Thoracic aorta (tissue), 2 donors: ENCODE measurements around the gene ZNF860. TPM values are rescaled to one million over a fixed set of nuclear protein-coding genes. Genes with fewer than 3 reads are reported as not detected.
"Not testable (repeated sequence)": the region's sequence is repeated elsewhere in the genome, so short reads cannot be mapped to it uniquely, and the experiment has no call there.

ENCODE experiments used
- ATAC-seq: fragments of 150-250 bp; one replicate; pipeline ENCODE4 v1.8.0; 2017; ENCODE audit warnings: low read depth; ENCODE audit not compliant: insufficient number of reproducible peaks, low FRiP score
- DNase-seq: peaks from one replicate; pipeline ENCODE4 v3.0.0-alpha.2; 2020; ENCODE audit warnings: low spot score
- H3K27ac ChIP-seq, 2 donors: fragments of 200-600 bp; sonication (generic); 1 replicate in 1 of 2; 2 replicates in 1 of 2; pipeline ENCODE4 v1.5.1; 2016; ENCODE audit warnings: mild to moderate bottlenecking in 2 of 2, moderate library complexity in 2 of 2
- H3K27me3 ChIP-seq: fragments of 200-600 bp; sonication (generic); replicated peaks from 2 replicates; pipeline ENCODE4 v1.6.0; 2016; ENCODE audit warnings: mild to moderate bottlenecking; ENCODE audit not compliant: insufficient read depth
- H3K36me3 ChIP-seq: fragments of 200-600 bp; sonication (generic); one replicate; pipeline ENCODE4 v1.5.1; 2016
- H3K4me1 ChIP-seq, 2 donors: fragments of 200-600 bp; sonication (generic); 1 replicate in 1 of 2; 2 replicates in 1 of 2; pipeline versions ENCODE4 v1.5.1 to v1.6.0; 2016; ENCODE audit warnings: low read depth in 2 of 2, mild to moderate bottlenecking in 1 of 2; ENCODE audit not compliant: control insufficient read depth in 1 of 2
- H3K4me3 ChIP-seq: fragments of 200-600 bp; sonication (generic); 2 replicates; pipeline ENCODE4 v1.5.1; 2016; ENCODE audit warnings: mild to moderate bottlenecking
- H3K9me3 ChIP-seq: fragments of 200-600 bp; sonication (generic); 2 replicates; pipeline ENCODE4 v1.5.1; 2016
- total RNA-seq, 2 donors: library from RNA; depleted of rRNA; stranded (reverse); fragments of >200 nt; gene quantifications; one replicate each; pipeline versions ENCODE4 v1.1.0 to v1.2.3, GENCODE V29; 2016
- TF ChIP-seq, protein P1 (sequence below): fragments of 200-600 bp; sonication (generic); IDR thresholded peaks from one replicate; pipeline ENCODE4 v1.5.1; 2019; ENCODE audit warnings: antibody characterized with exemption

The ZNF860 gene
- total RNA-seq, 2 donors from 2014 or later: 0.71 to 0.81 TPM

GRCh38 chr3:32009957-32010356 is 28.4 kb downstream of the ZNF860 start:
- Histone ChIP-seq H3K4me3 (no peak overlapping the region), H3K27ac (no peak overlapping the region), H3K9me3 (no peaks in the 10 kb centered on the region), H3K4me1 (no peaks in the 10 kb centered on the region), H3K36me3 (no peaks in the 10 kb centered on the region), H3K27me3 (no peaks in the 10 kb centered on the region)
- ATAC-seq (no peak), DNase-seq (no peak)
- TF ChIP-seq, protein P1, sequence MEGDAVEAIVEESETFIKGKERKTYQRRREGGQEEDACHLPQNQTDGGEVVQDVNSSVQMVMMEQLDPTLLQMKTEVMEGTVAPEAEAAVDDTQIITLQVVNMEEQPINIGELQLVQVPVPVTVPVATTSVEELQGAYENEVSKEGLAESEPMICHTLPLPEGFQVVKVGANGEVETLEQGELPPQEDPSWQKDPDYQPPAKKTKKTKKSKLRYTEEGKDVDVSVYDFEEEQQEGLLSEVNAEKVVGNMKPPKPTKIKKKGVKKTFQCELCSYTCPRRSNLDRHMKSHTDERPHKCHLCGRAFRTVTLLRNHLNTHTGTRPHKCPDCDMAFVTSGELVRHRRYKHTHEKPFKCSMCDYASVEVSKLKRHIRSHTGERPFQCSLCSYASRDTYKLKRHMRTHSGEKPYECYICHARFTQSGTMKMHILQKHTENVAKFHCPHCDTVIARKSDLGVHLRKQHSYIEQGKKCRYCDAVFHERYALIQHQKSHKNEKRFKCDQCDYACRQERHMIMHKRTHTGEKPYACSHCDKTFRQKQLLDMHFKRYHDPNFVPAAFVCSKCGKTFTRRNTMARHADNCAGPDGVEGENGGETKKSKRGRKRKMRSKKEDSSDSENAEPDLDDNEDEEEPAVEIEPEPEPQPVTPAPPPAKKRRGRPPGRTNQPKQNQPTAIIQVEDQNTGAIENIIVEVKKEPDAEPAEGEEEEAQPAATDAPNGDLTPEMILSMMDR: no peak

- not testable (repeated sequence) for H3K27me3 ChIP-seq, H3K9me3 ChIP-seq, DNase-seq, ATAC-seq, H3K4me3 ChIP-seq, H3K36me3 ChIP-seq, H3K4me1 ChIP-seq, H3K27ac ChIP-seq
Observed at GRCh38 chr3:32010699-32011098, 29.1 kb downstream of the ZNF860 start.

GRCh38 chr3:32015638-32016037 is 34.1 kb downstream of the ZNF860 start:
- DNase-seq, H3K27me3 ChIP-seq, H3K4me3 ChIP-seq, ATAC-seq, H3K4me1 ChIP-seq, H3K27ac ChIP-seq, H3K9me3 ChIP-seq, H3K36me3 ChIP-seq: not testable (repeated sequence)

- Histone ChIP-seq H3K4me3 (no peak overlapping the region), H3K4me1 (peaks cover 0 to 7% of the 10 kb centered on the region in 2 donors), H3K27me3 (no peaks in the 10 kb centered on the region), H3K9me3 (no peaks in the 10 kb centered on the region), H3K27ac (no peak overlapping the region), H3K36me3 (no peaks in the 10 kb centered on the region)
- ATAC-seq (no peak), DNase-seq (no peak)
- TF ChIP-seq, protein P1: no peak
Observed at GRCh38 chr3:32017286-32017685, 35.7 kb downstream of the ZNF860 start.

DNA sequence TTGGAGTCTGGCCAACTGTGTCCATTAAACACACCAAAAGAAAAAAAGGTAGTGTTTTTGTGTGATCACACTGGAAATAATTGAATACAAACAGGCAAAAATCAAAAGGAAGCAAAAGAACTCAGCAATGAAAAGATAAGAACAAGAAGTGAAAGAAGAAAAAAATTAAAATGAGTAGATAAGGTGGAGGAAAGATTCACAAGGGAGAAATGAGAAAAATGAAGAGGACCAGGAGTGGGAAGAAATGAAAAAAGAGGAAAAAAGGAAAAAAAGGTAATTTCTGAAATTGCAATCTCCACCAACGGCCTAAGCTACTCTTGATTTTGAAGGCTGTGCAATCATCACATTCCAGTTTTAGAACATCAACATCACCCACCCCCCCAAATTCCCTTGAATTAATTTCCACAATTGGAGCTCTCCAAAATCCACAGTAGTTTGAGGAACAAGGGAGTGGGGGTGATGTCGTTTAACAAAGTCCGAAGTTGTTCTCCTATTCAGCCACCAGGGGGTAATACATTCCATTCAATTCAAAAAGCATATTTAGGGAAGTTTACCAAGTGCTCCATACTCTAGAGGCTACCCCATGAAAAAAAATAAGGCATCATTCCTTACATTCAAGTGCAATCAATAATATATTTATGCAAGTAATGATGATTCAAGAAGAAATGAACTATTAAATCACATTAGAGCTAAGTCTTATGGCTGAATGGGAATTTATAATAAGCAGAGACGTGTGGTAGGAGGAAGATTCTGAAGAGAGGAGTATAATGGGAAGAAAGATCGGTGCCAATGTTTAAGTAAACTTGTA is 37.4 kb downstream of the ZNF860 start:
- Histone ChIP-seq H3K27ac (no peak overlapping the region), H3K4me1 (peaks cover 0 to 7% of the 10 kb centered on the region in 2 donors), H3K36me3 (no peaks in the 10 kb centered on the region), H3K9me3 (no peaks in the 10 kb centered on the region), H3K27me3 (no peaks in the 10 kb centered on the region), H3K4me3 (no peak overlapping the region)
- ATAC-seq: no peak
- DNase-seq: no peak
- TF ChIP-seq, protein P1: peak; percentile 79

DNA sequence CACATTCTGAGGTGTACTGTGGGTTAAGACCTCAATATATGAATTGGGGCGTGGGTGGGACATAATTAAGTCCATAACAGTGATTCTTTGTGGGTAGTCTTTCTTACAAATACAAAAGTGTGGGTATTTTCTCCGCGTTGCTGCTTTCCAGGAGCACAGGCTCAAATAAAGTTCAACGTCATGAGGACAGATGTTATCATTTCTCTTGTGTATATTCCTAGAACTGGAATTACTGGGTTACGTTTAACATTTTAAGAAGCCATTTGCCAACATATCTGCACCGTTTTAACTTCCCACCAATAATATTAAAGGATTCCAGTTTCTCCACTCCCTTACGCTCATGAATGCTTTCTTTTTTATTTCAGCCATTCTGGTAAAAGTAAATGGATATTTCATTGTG is 39.6 kb downstream of the ZNF860 start:
- Histone ChIP-seq H3K4me3 (no peak overlapping the region), H3K27ac (no peak overlapping the region), H3K27me3 (no peaks in the 10 kb centered on the region), H3K36me3 (no peaks in the 10 kb centered on the region), H3K4me1 (peaks cover 0 to 7% of the 10 kb centered on the region in 2 donors), H3K9me3 (no peaks in the 10 kb centered on the region)
- ATAC-seq (no peak), DNase-seq (no peak)
- TF ChIP-seq, protein P1: no peak
